Dermis blood vessel endothelial cell (primary cell): ENCODE results near the gene PDIA6. TPM values are rescaled to one million over a fixed set of nuclear protein-coding genes. Genes with fewer than 3 reads are reported as not detected.

Source experiments
- DNase-seq: peaks from one replicate; pipeline ENCODE4 v3.0.0; 2010
- total RNA-seq: library from RNA; depleted of rRNA; stranded (reverse); fragments of >200 nt; gene quantifications from 2 replicates; pipeline ENCODE4 v1.2.3, GENCODE V29; 2014

Gene PDIA6
- total RNA-seq, 1 donor from 2014 or later, result 472 TPM

DNA sequence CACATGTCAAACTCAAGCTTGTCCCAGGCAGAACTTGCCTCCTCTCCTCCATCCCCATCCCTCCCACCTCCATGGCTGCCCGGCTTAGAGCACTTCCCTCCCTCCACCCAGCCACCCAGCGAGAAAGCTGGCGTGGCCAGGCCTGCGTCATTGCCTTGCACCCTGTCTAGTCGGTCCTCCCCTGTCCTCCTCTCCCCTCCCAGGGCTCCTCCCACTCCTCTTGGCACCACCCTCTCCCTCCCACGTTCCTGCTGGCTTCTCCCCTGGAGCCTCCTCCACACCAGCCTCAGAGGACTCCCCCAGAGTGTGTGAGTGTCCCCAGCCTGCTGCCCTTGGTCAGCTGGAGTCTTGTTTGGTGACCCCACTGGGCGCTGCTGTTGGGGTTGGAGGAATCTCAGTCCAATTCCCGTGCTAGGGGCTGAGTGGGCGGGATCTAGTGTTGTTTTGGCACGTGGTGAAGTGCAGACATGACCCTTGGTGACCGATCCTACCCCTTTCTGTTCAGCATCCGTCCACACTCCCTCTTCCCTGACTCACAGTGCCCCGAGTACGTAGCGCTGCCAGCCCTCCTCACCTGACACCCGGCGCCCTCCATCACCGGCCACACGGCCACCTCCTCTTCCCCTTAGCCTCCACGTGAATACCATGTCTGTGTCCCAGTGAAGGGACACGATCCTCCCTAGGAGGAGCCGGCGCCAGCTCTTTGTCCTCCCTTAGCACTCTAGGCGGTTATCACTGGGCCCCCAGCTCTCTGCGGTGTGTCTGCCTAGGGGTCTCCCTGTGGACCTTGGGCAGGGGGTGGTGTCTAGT lies 49.7 kb downstream of the PDIA6 start:
- DNase-seq, result no peak

DNA sequence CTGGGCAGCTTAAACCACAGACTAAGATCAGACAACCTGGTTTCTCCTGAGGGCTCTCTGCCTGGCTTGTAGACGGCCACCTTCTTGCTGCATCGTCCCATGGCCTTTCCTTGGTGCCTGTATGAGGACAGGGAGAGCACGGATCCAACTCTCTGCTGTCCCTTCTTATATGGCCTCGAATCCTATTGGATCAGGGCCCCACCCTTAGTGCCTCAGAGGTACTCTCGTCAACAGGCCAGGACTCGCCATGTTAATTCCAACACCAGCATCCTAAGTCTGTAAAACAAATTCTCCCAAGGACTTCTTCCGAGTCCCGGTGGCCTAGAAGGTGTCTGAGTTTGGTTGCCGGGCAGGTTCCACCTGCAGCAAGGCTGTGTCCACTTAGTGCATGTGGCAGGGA lies 51.0 kb downstream of the PDIA6 start:
- DNase-seq, result no peak

DNA sequence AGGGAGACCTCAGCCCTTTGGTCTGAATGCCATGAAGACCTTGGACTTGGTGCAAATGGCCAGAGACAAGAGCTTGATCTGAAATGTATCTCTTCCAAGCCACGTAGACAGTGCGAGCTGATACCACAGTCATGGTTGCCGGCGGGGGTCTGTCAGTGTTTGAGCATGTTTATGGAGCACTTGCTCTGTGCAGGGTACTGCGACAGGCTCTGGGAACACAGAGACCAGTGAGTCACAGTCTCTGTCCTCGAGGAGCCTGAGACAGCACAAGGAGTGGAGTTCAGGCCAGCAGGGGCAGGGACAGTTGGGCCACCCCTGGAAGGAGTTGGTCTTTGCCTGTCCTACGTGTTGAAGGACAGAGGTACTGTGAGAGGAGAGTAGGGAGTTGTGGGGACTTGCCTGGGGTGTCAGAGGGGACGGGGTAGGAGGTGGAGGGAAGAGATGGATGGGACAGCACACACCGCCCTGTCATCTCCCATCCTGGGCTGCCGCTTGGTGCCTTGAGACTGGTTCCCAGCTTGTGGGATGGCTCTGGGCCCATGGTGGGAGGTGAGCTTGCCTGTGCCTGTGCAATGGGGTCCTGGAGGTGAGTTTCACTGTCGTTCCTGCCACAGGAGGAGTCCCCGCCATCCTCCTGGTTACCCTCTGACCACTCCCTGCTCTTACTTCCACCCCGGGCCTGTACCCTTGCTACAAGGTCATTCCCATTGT lies 51.6 kb downstream of the PDIA6 start:
- no peak for DNase-seq

DNA sequence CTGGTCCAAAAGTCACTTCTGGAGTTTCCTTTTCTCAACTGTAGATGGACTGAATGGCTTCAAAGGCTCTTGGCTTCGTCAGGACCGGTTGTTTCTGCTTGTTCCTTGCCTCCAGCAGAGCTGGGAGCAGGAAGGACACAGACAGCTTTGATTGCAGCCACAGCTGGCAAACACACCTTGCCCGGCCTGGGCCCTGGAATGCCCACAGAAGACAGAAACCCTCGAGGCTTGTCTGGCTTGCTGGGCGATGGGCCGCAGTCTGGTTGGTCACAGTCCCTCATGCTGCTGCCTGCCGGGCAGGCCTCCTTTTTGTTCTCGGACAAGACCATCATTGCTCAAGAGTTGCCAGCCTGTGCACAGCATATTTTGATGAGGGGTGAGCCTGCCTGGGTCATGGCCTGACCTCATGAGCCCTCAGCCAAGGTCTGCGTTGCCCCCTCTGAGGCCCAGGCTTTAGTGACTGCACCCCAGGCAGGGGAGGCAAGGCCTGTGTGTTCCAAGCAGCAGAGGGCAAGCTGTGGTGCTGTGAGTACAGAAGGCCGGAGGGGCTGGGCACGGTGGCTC lies 53.4 kb downstream of the PDIA6 start:
- no peak for DNase-seq

DNA sequence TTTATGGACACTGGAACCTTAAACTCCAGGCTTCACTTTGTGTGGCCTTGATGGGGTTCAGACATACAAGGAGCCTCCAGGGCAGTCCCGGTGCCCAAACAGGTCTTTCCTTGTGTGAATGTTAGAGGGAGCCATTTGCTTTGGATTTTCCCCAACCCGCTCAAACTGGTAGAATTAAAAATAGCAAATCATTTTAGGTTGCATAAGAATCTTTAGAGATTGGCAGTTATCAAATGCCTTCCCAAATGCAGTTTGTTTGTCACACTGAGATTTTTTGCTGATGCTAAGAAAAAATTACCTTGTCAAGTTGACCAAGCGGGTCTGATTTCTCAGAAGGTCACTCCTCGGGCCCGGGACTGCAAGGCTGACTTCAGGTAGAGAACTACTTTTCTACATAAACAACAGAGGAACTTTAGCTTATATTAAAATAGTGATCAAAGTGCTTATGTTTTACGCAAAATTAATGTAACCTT lies 54.7 kb downstream of the PDIA6 start:
- DNase-seq, result no peak

DNA sequence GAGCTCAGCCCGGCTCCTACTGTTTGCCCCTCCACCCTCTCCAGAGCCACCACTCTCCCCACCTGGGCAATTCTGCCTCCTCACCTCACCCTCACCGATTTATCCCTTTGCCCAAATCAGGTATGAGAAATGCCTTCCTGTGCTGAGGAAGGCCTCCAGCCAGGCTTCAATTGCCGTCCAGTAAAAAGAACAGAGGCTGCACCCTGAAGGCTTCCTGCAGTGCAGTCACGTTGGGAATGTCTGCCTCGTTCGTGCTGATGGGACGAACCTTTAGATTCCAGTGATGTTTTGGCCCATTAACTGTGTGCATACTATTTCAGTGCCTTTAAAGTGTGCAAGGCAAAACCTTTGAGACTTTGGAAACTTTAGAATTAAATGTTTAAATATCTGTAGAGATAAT lies 57.0 kb downstream of the PDIA6 start:
- no peak for DNase-seq

DNA sequence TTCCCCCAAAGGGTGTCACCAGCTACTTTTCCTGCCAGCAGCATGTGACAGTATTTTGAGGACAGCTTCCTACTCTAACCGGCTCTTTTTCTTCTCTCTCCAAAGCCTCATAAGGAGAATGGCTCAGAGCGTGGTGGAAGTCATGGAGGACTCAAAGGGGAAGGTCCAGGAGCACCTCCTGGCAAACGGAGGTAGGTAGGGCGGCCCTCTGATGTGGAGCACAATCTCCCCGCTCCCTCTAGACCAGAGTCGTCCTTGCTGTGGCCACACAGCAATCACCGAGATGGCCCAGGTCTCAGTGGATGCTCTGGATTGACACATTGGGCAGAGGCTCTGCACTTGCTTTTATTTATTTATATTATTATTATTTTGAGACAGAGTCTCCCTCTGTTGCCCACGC lies 58.7 kb downstream of the PDIA6 start:
- DNase-seq, result no peak

DNA sequence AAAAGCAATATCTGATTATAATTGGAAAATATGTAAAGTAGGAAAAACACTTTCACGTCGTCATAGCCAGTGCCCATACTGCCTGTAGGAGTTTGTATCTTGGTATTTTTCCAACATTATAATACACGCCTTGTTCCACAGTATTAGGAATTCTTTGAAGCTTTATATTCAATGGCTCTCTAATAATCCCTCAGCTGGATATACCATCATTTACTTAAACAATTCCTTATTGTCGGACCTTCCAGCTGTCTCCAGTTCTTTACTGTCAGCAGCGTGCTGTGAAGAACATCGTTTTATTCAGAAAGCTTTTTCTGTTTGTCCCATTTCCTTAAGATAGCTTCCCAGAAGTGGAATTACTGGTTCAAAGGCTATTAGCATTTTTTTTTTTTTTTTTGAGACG lies 59.4 kb downstream of the PDIA6 start:
- no peak for DNase-seq

DNA sequence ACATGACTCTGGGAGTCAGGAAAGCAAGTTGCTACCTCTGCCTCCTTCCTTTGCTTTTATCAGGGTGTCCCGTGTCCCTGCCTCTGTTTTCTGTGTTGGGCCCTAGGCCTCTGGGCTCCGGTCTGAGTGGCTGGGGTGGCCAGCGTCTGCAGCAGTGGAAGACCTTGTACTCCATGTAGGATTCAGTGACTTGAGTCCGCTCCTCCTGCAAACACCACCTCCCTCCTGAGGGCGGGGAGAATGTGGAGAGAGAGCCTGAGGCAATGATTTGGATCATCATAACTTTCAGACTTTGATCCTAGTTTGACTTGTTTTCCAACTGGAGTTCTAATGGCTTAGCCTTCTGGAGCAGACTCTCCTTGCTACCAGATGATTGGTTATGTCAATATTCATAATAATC lies 60.3 kb downstream of the PDIA6 start:
- DNase-seq, result no peak

DNA sequence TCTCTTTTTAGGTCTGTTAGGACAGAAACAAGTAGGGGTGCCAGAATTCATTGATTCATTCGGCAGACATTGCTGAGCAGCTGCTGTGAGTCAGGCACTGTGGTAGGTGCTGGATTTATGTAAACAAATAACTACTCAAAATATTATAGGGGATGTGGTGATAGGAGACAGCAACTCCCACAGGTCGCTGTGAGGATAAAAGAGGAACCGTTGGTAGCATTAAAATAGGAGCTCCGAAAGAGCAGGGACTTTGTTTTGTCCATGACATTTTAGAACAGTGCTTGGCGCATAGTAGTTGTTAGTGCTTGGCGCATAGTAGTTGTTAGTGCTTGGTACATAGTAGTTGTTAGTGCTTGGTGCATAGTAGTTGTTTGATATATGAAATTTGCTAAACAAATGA lies 62.0 kb downstream of the PDIA6 start:
- DNase-seq, result no peak

DNA sequence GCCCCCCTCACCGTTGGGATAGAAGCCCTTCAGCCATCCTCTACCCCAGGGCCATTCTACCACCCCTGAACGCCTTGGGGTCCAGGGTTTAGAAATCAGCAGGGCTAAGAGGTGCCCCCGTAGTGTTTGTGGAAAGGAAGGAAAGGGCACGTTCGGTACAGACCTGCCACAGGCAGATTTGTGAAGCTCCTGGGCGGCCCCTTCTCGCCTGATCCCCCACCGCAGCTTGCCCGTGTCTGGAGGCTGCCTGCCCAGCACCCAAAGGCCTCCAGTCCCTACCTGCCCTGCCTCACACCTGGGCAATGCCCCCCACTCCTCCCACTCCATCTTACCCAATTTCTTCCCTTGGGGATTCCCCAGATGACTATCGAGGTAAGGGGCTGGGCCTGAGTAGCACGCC lies 69.9 kb downstream of the PDIA6 start:
- DNase-seq, result no peak

DNA sequence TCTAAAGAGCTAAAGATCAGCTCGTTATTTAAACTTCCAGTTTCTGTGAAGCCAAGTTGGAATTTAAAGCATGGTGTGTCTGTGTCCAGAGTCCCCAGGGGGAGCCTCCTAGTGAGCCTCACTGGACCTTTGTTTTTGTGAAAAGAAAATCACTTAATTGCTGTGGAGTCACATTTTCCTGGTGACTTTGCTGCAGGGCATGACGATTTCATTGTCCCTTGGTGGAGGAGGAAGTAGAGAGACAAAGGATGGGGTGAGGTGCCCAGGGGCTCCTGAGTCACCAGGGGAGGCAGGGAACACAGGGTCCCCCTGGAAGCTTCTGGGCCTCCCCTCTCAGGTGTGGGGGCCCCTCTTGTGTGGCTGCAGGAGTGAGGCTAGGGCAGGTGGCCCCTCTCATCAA lies 71.4 kb downstream of the PDIA6 start:
- DNase-seq, result no peak

DNA sequence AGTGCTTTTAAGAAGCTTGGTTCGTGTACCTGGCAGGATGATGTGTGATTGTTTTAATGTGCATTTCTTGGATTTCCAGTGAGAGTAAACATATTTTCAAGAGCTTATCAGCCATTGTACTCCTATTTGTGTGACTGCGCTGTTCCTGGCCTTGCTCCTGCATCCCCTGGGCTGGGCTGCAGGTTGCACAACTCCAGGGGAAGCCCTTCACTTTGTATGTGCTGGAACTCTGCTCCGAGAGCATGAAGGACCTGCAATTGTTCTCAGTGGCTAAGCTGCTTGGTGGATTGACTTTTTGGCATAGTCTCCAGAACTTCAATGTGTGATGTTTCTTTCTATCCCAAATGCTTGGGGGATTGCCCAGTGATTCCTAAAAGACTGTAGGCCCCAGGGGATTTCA lies 72.4 kb downstream of the PDIA6 start:
- no peak for DNase-seq

DNA sequence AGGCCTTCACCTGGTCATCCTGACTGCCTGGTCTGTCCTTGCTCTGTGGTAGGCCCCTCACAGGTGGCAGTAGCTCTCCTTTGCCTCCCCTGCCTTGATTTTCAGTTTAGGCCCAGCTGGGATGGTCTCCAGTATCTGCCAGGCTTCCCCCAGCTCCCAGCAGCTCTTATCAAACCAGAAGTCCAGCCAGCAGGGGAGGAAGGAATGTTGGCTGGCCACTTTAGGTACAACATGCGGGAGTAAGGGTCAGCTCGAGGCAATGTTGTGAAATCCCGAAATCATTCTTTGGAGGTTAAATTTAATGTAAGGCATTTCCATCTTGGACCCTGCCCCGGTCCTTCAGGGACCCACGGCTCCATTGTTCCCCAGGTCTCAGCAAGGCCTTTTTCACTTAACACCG lies 74.4 kb downstream of the PDIA6 start:
- no peak for DNase-seq

DNA sequence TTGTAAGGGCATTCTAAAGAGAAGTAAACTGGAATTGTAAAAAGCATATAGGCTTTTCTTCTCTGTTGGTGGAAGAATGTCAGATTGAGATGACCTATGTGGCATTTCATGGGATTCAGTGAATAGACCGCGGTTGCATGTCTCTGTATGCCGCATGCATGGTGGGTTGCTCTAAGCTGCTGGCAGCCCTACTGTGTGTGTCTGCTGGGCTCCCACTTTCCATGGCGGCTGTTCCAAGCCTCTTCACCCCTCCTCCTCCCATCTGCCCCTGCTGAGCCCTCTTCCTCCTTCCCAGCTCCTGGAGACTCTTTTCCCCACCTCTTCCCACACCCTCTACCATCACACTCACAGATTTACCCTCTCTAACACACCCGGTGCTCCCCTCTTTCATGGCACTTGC lies 78.6 kb downstream of the PDIA6 start:
- no peak for DNase-seq

DNA sequence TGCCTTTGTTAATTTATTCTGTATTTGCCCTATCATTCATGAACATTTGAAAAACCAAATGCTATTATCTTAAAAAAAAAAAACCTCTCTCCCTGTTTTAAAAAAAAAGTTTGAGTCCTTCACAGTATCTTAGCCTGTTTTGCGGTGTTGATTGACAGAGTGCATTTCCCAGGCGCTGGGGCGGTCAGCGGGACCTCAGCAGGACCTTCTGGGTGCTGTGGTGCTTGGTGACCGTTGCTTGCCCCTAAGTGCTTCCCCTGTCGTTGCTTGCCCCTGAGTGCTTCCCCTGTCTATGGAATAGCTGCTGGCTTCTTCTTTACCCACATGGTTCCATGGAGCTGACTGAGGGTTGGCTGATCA lies 79.0 kb downstream of the PDIA6 start:
- DNase-seq, result no peak

Other genes with a start within 250 kb of the PDIA6 start
- gene NOL10, start 122.8 kb downstream of the PDIA6 start, total RNA-seq, result 26.7 and 38.2 TPM in 2 replicates
- 0.14 and 0.17 TPM in 2 replicates for gene ATP6V1C2, start 91.2 kb downstream of the PDIA6 start, total RNA-seq
- gene KCNF1, start 99.1 kb upstream of the PDIA6 start, total RNA-seq, result 1.0 and 1.9 TPM in 2 replicates